Heart left ventricle (tissue), 16 donors: ENCODE results near the gene ATP7A. TPM values are rescaled to one million over a fixed set of nuclear protein-coding genes. Genes with fewer than 3 reads are reported as not detected.
"Not testable (repeated sequence)": the region's sequence is repeated elsewhere in the genome, so short reads cannot be mapped to it uniquely, and the experiment has no call there.

ENCODE experiments used
- ATAC-seq, 4 donors: fragments of 200-7000 bp; cut with Tn5 transposase; one replicate each; pipeline ENCODE4 v1.9.1; 2020 to 2022; ENCODE audit warnings: moderate library complexity in 4 of 4, mild to moderate bottlenecking in 3 of 4, moderate number of reproducible peaks in 1 of 4
- DNase-seq, 5 donors: peaks; one replicate each; pipeline ENCODE4 v3.0.0-alpha.2; 2020
- H3K27ac ChIP-seq, 12 donors: fragments of 200-600 bp; sonication (generic) in 4 of 12; one replicate each; pipeline versions ENCODE4 v1.5.0 to v1.8.0; 2016 to 2022; ENCODE audit warnings: mild to moderate bottlenecking in 2 of 12
- H3K27me3 ChIP-seq, 9 donors: fragments of 200-600 bp; sonication (generic) in 2 of 9; one replicate each; pipeline versions ENCODE4 v1.5.1 to v1.8.0; 2016 to 2022; ENCODE audit warnings: mild to moderate bottlenecking in 3 of 9
- H3K36me3 ChIP-seq, 9 donors: fragments of 200-600 bp; sonication (generic) in 2 of 9; one replicate each; pipeline versions ENCODE4 v1.5.0 to v1.8.0; 2018 to 2022; ENCODE audit warnings: mild to moderate bottlenecking in 2 of 9
- H3K4me1 ChIP-seq, 12 donors: fragments of 200-600 bp; sonication (generic) in 4 of 12; one replicate each; pipeline versions ENCODE4 v1.5.0 to v1.8.0; 2016 to 2022; ENCODE audit warnings: mild to moderate bottlenecking in 3 of 12
- H3K4me3 ChIP-seq, 12 donors: fragments of 200-600 bp; sonication (generic) in 4 of 12; one replicate each; pipeline versions ENCODE4 v1.5.0 to v1.8.0; 2017 to 2022; ENCODE audit warnings: mild to moderate bottlenecking in 9 of 12, moderate library complexity in 4 of 12
- H3K9me3 ChIP-seq, 12 donors: fragments of 200-600 bp; sonication (generic) in 4 of 12; one replicate each; pipeline versions ENCODE4 v1.5.0 to v1.8.0; 2016 to 2022; ENCODE audit warnings: mild to moderate bottlenecking in 1 of 12
- CTCF ChIP-seq, 12 donors: fragments of 200-600 bp; sonication (generic) in 4 of 12; IDR thresholded peaks; one replicate each; pipeline versions ENCODE4 v1.5.0 to v1.8.0; 2018 to 2022; ENCODE audit warnings: antibody characterized with exemption in 12 of 12, mild to moderate bottlenecking in 5 of 12
- POLR2A ChIP-seq, 2 donors: fragments of 450-650 bp; IDR thresholded peaks; one replicate each; pipeline ENCODE4 v1.6.1; 2017; ENCODE audit warnings: antibody characterized with exemption in 2 of 2, mild to moderate bottlenecking in 2 of 2, moderate library complexity in 2 of 2
- WGBS, 4 donors: extraction: QIAGEN DNeasy Blood & Tissue Kit in 2 of 4; methylation state at CpG; one replicate each; pipeline versions ENCODE4 v1.1.5 to v1.1.7; 2013 to 2018; 5-methylcytosine and 5-hydroxymethylcytosine counted together
- intact Hi-C, 10 donors: fragments of 100-400 bp; cut with DNase I; formaldehyde crosslinking; loops; one replicate each; pipeline versions ENCODE4 v1.11.1 to v1.14.2; 2022
- polyA plus RNA-seq, 2 donors: library from polyadenylated mRNA; stranded (reverse); fragments of 200-250 nt; gene quantifications; one replicate each; pipeline ENCODE4 v1.2.3, GENCODE V29; 2013
- total RNA-seq, 9 donors: library from RNA; depleted of rRNA in 2 of 9; stranded (reverse); fragments of >200 nt in 2 of 9; fragmentation: NEBNext Ultra II Directional in 3 of 9; extraction: Animal tissue kit (Norgen Biotek cat#: 25700) in 3 of 9; gene quantifications; one replicate each; pipeline versions ENCODE4 v1.1.0 to v1.2.4, GENCODE V29; 2016 to 2023
- donor health status: ischemic (EF 13 %, LVEDD 7.1; RV severe dilation, severe dysfunction).
- donor health status: healthy with polysubstance abuse.
- donor health status: DM: no; HTN: yes; CAD: no.
- donor health status: DM: no; HTN: no; CAD: no.
- donor health status: ischemic (EF 25% LVEDD 6.9; RV normal size, moderate dysfunction).
- donor health status: ischemic (EF 25% LVEDD 5.7; RV mildly dilated, moderate dysfunction).
- donor health status: healthy.
- donor health status: DM: yes; HTN: yes; CAD: no.
- donor health status: ischemic (EF 35%, LVEDD 5.7; RV mildly dilated, moderate dysfunction).
- donor health status: nonischemic (EF 11% LVEDD 7.7; RV severe dilation, severe dysfunction).
- donor health status: DM: yes; HTN: yes; CAD: no.
- donor health status: PGD.
- donor health status: ischemic (EF 29% LVEDD 5.4; RV normal size, mild dysfunction).
- donor health status: nonischemic (EF 23%, LVEDD 6.1; RV moderate dilation, normal function).

The ATP7A gene
- total and polyA plus RNA-seq, 11 donors: 1.4 to 9.3 (median 5.5) TPM

GRCh38 chrX:77935886-77936285, 25.4 kb downstream of the ATP7A start:
- Histone ChIP-seq H3K36me3 (no peaks in the 10 kb centered on the region), H3K4me1 (no peaks in the 10 kb centered on the region), H3K9me3 (no peaks in the 10 kb centered on the region), H3K4me3 (no peak overlapping the region), H3K27me3 (no peaks in the 10 kb centered on the region), H3K27ac (no peak overlapping the region)
- ATAC-seq (no peak), DNase-seq (no peak)
- no peak for TF ChIP-seq POLR2A (IDR thresholded peaks at IDR 0.05)
- no peak for TF ChIP-seq CTCF (IDR thresholded peaks at IDR 0.05)
- WGBS, 4 donors: 51 to 92% (median 82%) methylated on average over 1 of the region's 1 CpG
- intact Hi-C loops: no loop called here

GRCh38 chrX:77936299-77936698, 25.8 kb downstream of the ATP7A start:
- Histone ChIP-seq H3K27me3 (no peaks in the 10 kb centered on the region), H3K27ac (no peak overlapping the region), H3K36me3 (no peaks in the 10 kb centered on the region), H3K4me3 (no peak overlapping the region), H3K9me3 (no peaks in the 10 kb centered on the region), H3K4me1 (no peaks in the 10 kb centered on the region)
- TF ChIP-seq POLR2A (IDR thresholded peaks at IDR 0.05) (no peak), CTCF (IDR thresholded peaks at IDR 0.05) (no peak)
- intact Hi-C loops: no loop called here
- DNase-seq: no peak
- no peak for ATAC-seq

- Histone ChIP-seq H3K27me3 (no peaks in the 10 kb centered on the region), H3K27ac (no peak overlapping the region), H3K4me3 (no peak overlapping the region), H3K9me3 (no peaks in the 10 kb centered on the region), H3K36me3 (no peaks in the 10 kb centered on the region), H3K4me1 (no peaks in the 10 kb centered on the region)
- WGBS, 4 donors: 50 to 79% (median 69%) methylated on average over 3 of the region's 3 CpGs
- ATAC-seq (no peak), DNase-seq (no peak)
- intact Hi-C loops: no loop called here
- no peak for TF ChIP-seq CTCF (IDR thresholded peaks at IDR 0.05)
Measured at GRCh38 chrX:77937291-77937690, 26.8 kb downstream of the ATP7A start.

GRCh38 chrX:77938083-77938680, 27.7 kb downstream of the ATP7A start:
- H3K27ac ChIP-seq: no peak overlapping the region
- TF ChIP-seq CTCF (IDR thresholded peaks at IDR 0.05) (no peak), POLR2A (IDR thresholded peaks at IDR 0.05) (no peak)
- WGBS, 4 donors: 80 to 95% (median 89%) methylated on average over 4 of the region's 4 CpGs
- no peaks in the 10 kb centered on the region for H3K27me3 ChIP-seq
- ATAC-seq (no peak), DNase-seq (no peak)
- no peak overlapping the region for H3K4me3 ChIP-seq
- intact Hi-C loops: no loop called here
- H3K36me3 ChIP-seq: no peaks in the 10 kb centered on the region
- no peaks in the 10 kb centered on the region for H3K9me3 ChIP-seq
- H3K4me1 ChIP-seq: no peaks in the 10 kb centered on the region

- H3K4me3 ChIP-seq, intact Hi-C loops, H3K27me3 ChIP-seq, DNase-seq, H3K27ac ChIP-seq, ATAC-seq, H3K36me3 ChIP-seq, H3K9me3 ChIP-seq: not testable (repeated sequence)
- 93 to 99% (median 95%) methylated on average over 6 of the region's 6 CpGs for WGBS, 4 donors
- peaks cover 0 to 11% (median 0%) of the 10 kb centered on the region in 12 donors for H3K4me1 ChIP-seq
Measured at GRCh38 chrX:77945031-77945430, 34.5 kb downstream of the ATP7A start.
